Tibial artery (tissue), 4 donors: ENCODE data around the gene ELOVL6.

Source experiments
- DNase-seq, 2 donors: peaks; one replicate each; pipeline ENCODE4 v3.0.0-alpha.2; 2019
- H3K27ac ChIP-seq, 2 donors: fragments of 200-600 bp; sonication (generic) in 1 of 2; 1 replicate in 1 of 2; 2 replicates in 1 of 2; pipeline ENCODE4 v1.5.1; 2018 to 2019; ENCODE audit warnings: mild to moderate bottlenecking in 1 of 2
- H3K27me3 ChIP-seq, 2 donors: fragments of 200-600 bp; sonication (generic) in 1 of 2; one replicate each; pipeline versions ENCODE4 v1.5.1 to v1.6.0; 2016 to 2019
- H3K36me3 ChIP-seq, 3 donors: fragments of 200-600 bp; sonication (generic) in 2 of 3; one replicate each; pipeline ENCODE4 v1.5.1; 2016 to 2019; ENCODE audit warnings: mild to moderate bottlenecking in 2 of 3
- H3K4me1 ChIP-seq, 4 donors: fragments of 200-600 bp; sonication (generic) in 2 of 4; 1 replicate in 3 of 4; 2 replicates in 1 of 4; pipeline ENCODE4 v1.5.1; 2016 to 2019
- H3K4me3 ChIP-seq, 2 donors: fragments of 200-600 bp; sonication (generic) in 1 of 2; 1 replicate in 1 of 2; 2 replicates in 1 of 2; pipeline ENCODE4 v1.5.1; 2018 to 2019; ENCODE audit warnings: mild to moderate bottlenecking in 2 of 2
- H3K9me3 ChIP-seq, 3 donors: fragments of 200-600 bp; sonication (generic) in 1 of 3; one replicate each; pipeline ENCODE4 v1.5.1; 2016 to 2019
- intact Hi-C: fragments of 100-400 bp; cut with DNase I; formaldehyde crosslinking; loops from one replicate; pipeline ENCODE4 v1.15.0; 2023; ENCODE audit warnings: low total_unique reads
- TF ChIP-seq, protein P1 (sequence below), 2 experiments: fragments of 200-600 bp in 1 of 2; fragments of 450-650 bp in 1 of 2; IDR thresholded peaks; one replicate each; pipeline ENCODE4 v1.5.1; 2017 to 2019; ENCODE audit warnings: antibody characterized with exemption in 2 of 2, mild to moderate bottlenecking in 1 of 2, moderate library complexity in 1 of 2

The ELOVL6 gene

DNA sequence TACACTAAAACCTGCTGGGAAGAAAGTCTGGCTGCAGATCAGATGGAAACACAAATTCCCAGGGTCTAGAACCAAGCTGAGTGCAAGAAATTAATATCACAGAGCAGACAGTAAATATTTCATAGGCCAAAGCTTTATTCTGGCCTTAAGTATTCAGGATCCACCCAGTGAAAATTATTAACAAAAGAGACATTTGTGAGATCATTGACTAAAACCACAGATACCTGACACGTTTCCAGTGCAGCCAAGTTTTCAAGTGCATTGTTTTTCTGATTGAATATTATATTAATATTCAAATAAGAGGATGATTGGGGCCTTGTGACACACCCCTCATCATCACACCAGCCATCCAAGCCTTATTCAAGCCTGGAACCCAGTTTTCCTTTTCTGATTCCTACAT is 10.3 kb downstream of the ELOVL6 start:
- Histone ChIP-seq H3K36me3 (no peaks in the 10 kb centered on the region), H3K27me3 (no peaks in the 10 kb centered on the region), H3K9me3 (no peaks in the 10 kb centered on the region), H3K4me1 (no peaks in the 10 kb centered on the region), H3K4me3 (no peak overlapping the region), H3K27ac (no peak overlapping the region)
- no peak for DNase-seq
- TF ChIP-seq, protein P1, sequence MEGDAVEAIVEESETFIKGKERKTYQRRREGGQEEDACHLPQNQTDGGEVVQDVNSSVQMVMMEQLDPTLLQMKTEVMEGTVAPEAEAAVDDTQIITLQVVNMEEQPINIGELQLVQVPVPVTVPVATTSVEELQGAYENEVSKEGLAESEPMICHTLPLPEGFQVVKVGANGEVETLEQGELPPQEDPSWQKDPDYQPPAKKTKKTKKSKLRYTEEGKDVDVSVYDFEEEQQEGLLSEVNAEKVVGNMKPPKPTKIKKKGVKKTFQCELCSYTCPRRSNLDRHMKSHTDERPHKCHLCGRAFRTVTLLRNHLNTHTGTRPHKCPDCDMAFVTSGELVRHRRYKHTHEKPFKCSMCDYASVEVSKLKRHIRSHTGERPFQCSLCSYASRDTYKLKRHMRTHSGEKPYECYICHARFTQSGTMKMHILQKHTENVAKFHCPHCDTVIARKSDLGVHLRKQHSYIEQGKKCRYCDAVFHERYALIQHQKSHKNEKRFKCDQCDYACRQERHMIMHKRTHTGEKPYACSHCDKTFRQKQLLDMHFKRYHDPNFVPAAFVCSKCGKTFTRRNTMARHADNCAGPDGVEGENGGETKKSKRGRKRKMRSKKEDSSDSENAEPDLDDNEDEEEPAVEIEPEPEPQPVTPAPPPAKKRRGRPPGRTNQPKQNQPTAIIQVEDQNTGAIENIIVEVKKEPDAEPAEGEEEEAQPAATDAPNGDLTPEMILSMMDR (IDR thresholded peaks at IDR 0.05), result no peak
- intact Hi-C loops, result no loop called here

- no peak overlapping the region for H3K27ac ChIP-seq
- no peak for DNase-seq
- no peaks in the 10 kb centered on the region for H3K36me3 ChIP-seq
- H3K4me1 ChIP-seq, result no peaks in the 10 kb centered on the region
- intact Hi-C loops, result no loop called here
- TF ChIP-seq, protein P1 (IDR thresholded peaks at IDR 0.05), result no peak
- no peaks in the 10 kb centered on the region for H3K9me3 ChIP-seq
- no peak overlapping the region for H3K4me3 ChIP-seq
- no peaks in the 10 kb centered on the region for H3K27me3 ChIP-seq
These were observed 13.6 kb downstream of the ELOVL6 start for GRCh38 chr4:110184791-110185155.

GRCh38 chr4:110184140-110184790 is 14.2 kb downstream of the ELOVL6 start:
- no peaks in the 10 kb centered on the region for H3K9me3 ChIP-seq
- intact Hi-C loops, result no loop called here
- no peak overlapping the region for H3K27ac ChIP-seq
- no peaks in the 10 kb centered on the region for H3K27me3 ChIP-seq
- TF ChIP-seq, protein P1 (IDR thresholded peaks at IDR 0.05), result no peak
- no peak overlapping the region for H3K4me3 ChIP-seq
- no peaks in the 10 kb centered on the region for H3K4me1 ChIP-seq
- H3K36me3 ChIP-seq, result no peaks in the 10 kb centered on the region
- no peak for DNase-seq

DNA sequence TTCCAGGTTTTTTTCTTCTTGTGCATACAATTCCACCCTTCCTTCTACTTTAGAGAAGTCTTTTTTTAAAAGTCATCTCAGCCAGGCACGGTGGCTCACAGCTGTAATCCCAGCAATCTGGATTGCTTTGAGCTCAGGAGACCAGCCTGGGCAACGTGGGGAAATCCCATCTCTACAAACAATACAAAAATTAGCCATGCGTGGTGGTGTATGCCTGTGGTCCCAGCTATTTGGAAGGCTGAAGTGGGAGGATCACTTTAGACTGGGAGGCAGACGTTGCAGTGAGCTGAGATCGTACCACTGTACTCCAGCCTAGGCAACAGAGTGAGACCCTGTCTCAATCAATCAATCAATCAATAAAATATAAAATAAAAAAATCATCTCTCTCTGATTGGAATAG is 14.8 kb downstream of the ELOVL6 start:
- no peaks in the 10 kb centered on the region for H3K36me3 ChIP-seq
- H3K27ac ChIP-seq, result no peak overlapping the region
- DNase-seq, result no peak
- no peaks in the 10 kb centered on the region for H3K27me3 ChIP-seq
- intact Hi-C loops, result no loop called here
- no peaks in the 10 kb centered on the region for H3K4me1 ChIP-seq
- no peak overlapping the region for H3K4me3 ChIP-seq
- no peaks in the 10 kb centered on the region for H3K9me3 ChIP-seq
- TF ChIP-seq, protein P1 (IDR thresholded peaks at IDR 0.05), result no peak

GRCh38 chr4:110183058-110183457 is 15.4 kb downstream of the ELOVL6 start:
- Histone ChIP-seq H3K27me3 (no peaks in the 10 kb centered on the region), H3K27ac (no peak overlapping the region), H3K4me1 (no peaks in the 10 kb centered on the region), H3K36me3 (no peaks in the 10 kb centered on the region), H3K4me3 (no peak overlapping the region), H3K9me3 (no peaks in the 10 kb centered on the region)
- TF ChIP-seq, protein P1 (IDR thresholded peaks at IDR 0.05), result no peak
- intact Hi-C loops, result no loop called here
- no peak for DNase-seq

- no peak for DNase-seq
- TF ChIP-seq, protein P1 (IDR thresholded peaks at IDR 0.05), result no peak
- no peaks in the 10 kb centered on the region for H3K4me1 ChIP-seq
- H3K4me3 ChIP-seq, result no peak overlapping the region
- no peaks in the 10 kb centered on the region for H3K27me3 ChIP-seq
- H3K36me3 ChIP-seq, result no peaks in the 10 kb centered on the region
- intact Hi-C loops, result no loop called here
- no peak overlapping the region for H3K27ac ChIP-seq
- no peaks in the 10 kb centered on the region for H3K9me3 ChIP-seq
These were observed 16.5 kb downstream of the ELOVL6 start for GRCh38 chr4:110181890-110182289.
